ENCODE results near the gene SOHLH1.
"Not testable (repeated sequence)": the region's sequence is repeated elsewhere in the genome, so short reads cannot be mapped to it uniquely, and the experiment has no call there.

The SOHLH1 gene

DNA sequence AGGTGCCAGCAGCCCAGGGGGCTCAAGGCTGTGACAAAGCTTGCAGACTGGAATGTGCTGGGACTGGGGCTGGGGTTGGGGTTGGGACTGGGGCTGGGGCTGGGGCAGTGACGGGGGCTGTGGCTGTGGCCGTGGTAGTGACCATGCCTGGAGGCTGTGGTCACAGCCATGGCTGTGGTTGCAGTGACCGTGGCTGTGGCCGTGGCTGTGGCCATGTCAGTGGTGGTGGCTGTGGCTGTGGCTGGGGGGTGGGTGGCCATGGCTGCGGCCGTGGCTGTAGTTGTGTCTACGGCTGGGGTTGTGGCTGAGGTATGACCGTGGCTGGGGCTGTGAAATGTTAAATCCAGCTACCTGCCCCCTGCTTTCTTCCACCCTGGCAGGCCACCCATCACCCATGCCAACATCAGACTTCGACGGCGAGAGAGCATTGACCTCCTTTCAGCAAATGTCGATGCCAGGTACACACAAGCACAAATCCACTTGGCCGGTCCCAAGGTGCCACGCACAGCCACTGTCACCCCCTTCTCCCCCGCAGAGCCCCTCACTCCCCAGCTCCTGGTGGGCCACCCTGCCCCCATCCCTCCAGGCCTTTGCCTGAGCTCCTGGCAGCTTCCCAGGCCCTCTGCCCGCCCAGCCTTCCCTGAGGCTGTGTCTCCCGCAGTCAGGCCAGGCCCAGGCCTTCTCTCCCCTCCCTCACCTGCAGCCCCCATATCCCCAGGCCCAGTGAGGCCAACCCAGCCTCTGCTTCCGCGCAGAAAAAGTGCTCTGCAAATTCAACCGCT lies 20.9 kb downstream of the SOHLH1 start:
- no peak for DNase-seq (ENCODE audit: low spot score)

DNA sequence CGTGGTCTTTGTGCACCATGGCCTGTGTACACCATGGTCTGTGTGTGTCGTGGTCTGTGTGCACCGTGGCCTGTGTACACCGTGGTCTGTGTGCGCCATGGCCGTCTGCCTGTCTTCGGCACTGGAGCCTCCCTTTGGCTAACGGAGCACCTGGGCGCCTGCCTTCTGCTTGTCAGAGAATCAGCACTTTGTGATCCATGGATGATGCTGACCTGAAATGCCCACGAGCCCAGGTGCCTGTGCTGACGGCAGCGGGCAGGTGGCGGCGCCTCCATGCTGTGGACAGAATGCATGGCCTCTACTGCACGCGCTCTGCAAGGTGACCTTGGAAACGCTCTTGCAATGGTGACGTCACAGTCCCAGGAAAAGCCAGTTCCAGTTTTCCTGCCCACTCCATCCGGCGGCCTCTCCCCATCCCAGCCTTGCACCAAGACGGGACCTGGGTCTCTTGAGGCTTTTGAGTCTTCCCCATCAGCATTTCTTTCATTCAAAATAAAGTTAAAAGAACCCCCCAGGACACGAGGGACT lies 21.6 kb downstream of the SOHLH1 start:
- DNase-seq (ENCODE audit: low spot score): no peak

DNA sequence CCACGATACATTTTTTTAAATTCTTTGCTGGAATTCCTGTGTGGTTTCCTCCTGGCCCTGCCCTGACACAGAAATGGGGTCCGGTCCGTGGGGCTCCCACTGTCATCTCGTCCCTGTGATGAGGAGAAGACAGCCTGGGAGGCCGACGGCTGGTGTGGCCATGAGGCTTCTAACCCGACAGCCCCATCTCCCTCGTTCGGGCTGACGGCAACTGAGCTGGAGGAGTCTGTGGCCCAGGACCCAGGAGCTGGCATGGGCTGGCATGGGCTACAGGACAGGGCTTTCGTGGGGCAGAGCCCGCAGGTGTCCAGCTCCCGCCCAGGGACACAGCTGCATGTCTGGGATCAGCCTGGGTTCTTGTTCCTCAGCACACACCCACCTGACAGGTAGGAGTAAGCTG lies 22.4 kb downstream of the SOHLH1 start:
- no peak for DNase-seq (ENCODE audit: low spot score)

DNA sequence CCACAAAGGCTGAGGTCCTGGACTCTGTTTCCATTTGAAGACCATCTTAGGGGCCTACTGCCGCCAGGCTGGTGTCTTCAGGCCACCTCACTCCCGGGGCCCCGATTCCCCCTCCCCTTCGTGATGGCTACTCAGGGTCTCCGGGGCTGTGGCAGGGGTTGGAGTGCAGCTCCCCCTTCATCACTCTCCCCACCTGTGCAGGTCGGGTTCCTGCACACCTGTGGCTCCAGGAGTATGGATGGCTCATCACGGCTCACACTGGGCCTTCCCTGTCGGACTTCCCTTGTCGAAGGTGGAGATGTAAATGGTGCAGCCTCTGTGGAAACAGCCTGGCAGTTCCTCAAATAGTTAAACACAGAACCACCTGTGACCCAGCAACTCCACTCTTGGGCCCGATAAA lies 24.3 kb downstream of the SOHLH1 start:
- no peak for DNase-seq (ENCODE audit: low spot score)

DNA sequence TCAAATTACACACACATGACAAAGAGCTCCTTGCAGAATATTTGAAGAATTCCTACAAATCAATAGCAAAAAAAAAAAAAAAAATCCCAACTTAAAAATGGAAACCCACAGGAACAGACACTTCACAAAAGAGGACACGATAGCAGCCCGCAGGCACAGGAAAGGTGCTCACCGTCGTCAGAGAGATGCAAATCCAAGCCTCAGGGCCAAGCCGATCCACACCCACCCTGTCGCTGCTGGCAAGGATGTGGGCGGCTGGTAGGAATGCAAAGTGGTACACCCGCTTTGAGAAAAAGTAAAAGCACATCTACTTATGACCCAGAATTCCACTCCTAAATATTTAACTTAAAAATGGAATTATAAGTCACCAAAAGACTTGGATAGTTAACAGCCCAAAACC lies 25.3 kb downstream of the SOHLH1 start:
- DNase-seq (ENCODE audit: low spot score): no peak

DNA sequence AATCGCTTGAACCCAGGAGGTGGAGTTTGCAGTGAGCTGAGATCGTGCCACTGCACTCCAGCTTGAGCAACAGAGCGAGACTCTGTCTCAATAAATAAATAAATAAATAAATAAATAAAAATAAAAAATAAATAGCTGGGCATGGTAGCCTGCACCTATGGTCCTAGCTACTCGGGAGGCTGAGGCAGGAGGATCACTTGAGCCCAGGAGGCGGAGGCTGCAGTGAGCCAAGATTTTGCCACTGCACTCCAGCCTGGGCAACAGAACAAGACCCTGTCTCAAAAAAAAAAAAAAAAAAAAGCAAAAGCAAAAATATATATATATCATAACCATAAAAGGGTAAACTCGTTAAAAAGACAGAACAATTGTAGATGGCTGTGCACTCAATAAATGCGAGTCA lies 26.5 kb downstream of the SOHLH1 start:
- DNase-seq (ENCODE audit: low spot score): not testable (repeated sequence)

DNA sequence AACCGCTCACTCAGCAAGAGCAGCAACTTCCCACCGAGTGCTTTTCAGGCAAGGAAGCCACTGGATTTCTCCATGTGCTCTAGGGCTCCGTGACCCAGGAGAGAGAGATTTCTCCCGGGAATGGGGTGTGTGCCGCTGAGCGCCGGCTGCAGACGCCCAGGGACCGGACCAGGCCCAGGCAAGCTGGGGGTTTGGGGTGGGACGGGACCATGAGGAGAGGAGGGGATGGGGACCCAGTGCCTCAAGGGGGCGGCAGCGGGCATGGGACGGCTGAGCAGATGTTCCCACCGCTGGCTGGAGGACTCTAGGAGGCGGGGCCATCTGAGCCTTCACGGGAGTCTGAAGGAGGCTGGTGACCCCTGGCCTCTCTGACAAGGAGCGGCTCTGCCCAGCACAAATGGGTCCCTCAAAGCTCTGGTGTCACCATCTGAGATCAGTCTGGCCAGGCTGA lies 27.7 kb downstream of the SOHLH1 start:
- no peak for DNase-seq (ENCODE audit: low spot score)

DNA sequence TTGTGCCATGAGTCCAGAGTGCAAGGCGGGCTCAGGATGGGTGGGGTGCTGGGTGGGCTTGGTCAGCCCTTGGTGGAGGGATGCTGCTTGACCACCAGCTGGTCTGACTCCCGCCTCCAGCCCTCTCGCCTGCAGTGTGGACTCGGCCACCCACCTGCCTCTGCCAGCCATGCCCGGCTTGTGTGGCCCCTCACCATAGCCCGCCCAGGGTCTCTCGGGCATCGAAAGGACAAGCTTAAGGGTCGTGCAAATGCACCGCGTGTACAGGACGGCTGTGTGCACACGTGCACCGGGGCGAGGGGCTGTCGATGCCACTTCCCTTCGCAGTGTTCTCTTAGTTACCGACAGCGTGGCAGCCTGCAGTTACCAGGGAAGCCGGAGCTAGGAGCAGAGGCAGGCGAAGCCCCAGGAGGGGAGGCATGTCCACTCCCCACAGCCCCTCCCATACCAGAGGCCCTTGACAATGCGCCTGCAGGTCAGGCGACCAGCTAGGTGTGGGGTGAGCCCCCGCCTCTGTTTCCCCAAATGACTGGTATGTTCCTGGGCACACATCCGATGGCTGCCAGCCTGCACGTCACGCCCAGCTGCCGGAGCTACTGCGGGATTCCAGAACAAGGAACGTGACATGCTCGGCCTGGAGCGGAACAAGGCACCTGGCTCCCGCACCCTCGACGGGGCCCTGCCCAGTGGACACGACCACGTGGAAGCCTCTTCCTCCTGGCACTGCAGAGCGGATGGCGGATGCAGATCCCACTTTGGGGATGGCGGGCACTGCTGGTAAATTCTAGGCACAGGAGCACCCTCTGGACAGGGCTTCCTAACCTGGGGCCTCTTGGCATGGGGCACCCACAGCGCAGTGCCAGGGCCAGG lies 28.3 kb downstream of the SOHLH1 start:
- DNase-seq (ENCODE audit: low spot score): no peak

DNA sequence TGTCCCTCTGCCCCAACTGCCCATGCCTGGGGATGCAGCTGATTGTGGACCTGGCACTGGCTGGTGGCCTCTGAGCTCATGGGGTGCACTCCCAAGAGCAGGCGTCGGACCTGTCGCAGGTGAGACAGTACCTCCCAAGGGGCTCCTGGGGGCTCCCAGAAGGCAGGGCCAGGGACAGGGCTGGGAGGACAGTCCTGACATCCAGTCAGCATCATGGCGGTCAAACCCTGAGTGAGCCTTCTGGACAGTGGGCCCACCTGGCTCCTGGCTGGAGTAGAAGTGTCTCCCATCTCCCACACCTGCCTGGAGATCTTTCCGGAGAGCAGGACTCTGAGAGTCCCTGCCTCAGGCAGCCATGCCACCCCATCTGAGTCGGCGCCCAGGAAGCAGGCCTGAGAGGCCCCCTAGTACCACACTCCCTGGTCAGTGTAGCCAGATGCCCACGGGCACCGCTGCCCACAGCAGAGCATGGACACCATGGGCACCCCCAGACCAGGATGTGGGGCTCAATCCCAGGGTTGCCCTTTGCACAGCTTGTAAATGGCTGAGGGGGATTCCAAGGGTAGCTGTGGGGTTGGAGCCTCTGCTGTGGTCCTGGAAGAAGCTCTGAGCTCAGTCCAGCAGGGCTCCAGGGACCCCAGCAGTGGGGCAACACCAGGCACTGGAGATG lies 29.5 kb downstream of the SOHLH1 start:
- no peak for DNase-seq (ENCODE audit: low spot score)

DNA sequence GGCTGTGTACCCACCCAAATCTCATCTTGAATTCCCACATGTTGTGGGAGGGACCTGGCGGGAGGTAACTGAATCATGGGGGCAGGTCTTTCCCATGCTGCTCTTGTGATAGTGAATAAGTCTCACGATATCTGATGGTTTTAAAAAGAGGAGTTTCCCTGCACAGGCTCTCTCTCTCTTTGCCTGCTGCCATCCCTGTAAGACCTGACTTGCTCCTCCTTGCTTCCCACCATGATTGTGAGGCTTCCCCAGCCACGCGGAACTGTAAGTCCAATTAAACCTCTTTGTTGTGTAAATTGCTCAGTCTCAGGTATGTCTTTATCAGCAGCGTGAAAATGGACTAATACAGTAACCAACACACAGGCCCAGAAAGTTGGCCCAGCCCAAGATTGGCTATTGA lies 30.3 kb downstream of the SOHLH1 start:
- not testable (repeated sequence) for DNase-seq (ENCODE audit: low spot score)

DNA sequence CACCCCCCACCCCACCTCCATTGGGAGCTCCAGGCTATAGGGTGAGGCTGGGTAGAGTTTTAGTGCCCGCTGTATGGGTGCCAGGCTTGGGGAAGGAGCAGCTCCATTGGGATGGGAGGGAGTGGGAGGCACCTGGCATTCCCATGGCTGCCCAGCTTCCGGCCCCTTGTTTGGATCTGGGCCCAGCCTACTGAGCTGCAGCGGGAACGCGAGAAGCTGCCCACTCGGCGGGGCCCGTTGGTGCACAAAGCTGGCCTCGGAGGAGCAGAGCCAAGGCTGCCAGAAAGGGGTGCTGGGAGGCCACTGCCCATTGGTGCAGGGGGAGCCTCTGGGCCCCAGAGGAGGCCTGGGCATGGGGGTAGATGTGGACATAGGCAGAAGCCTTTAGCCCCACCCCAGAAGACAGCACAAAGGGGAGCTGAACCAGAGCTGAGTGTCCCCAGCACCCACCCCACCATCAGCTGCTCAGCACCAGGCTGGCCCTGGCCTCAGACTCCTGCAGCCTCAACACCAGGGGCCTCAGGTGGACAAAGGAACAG lies 31.7 kb downstream of the SOHLH1 start:
- no peak for DNase-seq (ENCODE audit: low spot score)

DNA sequence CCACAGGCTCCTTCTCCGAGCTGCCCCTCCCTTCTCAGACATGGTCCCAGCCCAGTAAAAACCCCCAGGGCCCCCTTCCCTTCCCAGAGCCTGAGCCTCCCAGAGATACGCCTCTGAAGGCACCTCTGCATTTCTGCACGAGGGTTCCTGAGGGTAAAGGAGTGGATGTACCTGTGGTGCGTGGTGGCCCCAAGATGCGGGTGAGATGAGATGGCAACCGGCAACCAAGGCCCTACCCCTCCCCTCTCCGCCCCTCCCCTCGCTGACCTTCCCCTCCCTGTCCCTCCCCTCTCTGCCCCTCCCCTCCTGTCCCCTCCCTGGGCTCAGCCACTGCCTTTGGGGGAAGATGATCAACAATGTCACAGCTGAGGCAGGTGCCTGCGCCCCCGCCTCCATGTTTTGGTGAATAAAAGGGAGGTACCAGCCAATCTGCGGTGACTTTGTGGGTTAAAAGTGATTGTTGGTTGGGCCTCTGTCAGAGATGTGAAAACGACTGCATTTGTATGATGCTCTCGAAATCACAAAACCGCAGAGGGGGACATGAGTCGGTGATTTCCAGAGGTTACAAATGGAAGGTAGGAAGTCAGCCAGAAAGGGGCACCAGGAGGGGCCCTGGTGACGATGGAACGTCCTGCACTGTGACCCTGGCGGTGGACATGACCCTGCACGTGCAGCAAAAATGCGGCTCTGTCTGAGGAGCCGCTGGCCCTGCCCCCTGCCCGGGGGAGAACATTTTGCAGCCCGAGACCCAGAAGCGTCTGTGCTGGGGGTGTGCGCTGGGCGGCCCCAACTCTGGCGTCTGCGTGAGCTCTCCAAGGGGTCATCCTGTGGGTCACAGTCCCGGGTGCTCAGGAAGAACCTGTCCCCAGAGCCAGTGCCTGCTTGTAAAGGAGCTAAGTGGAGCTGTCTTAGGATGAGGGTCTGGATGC lies 32.5 kb downstream of the SOHLH1 start:
- no peak for DNase-seq (ENCODE audit: low spot score)

DNA sequence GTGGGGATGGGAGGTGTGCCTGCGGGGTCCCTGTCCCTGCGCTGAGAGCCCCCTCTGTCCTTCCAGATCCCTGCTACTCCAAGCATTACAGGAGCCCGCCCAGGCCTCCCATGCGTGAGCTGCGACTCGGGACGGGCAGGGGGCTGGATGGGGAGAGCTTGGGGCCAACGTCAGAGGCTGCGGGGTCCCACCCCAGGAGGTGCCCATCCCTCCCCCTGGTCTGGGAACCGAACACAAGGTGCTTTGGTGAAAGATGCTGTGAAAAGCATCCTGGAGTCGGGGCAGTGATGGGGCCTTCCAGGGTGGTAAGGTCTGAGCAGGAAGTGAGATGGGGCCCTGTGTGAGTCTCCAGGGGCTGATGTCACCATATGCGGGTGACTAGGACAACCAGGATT lies 33.5 kb downstream of the SOHLH1 start:
- DNase-seq (ENCODE audit: low spot score): no peak

DNA sequence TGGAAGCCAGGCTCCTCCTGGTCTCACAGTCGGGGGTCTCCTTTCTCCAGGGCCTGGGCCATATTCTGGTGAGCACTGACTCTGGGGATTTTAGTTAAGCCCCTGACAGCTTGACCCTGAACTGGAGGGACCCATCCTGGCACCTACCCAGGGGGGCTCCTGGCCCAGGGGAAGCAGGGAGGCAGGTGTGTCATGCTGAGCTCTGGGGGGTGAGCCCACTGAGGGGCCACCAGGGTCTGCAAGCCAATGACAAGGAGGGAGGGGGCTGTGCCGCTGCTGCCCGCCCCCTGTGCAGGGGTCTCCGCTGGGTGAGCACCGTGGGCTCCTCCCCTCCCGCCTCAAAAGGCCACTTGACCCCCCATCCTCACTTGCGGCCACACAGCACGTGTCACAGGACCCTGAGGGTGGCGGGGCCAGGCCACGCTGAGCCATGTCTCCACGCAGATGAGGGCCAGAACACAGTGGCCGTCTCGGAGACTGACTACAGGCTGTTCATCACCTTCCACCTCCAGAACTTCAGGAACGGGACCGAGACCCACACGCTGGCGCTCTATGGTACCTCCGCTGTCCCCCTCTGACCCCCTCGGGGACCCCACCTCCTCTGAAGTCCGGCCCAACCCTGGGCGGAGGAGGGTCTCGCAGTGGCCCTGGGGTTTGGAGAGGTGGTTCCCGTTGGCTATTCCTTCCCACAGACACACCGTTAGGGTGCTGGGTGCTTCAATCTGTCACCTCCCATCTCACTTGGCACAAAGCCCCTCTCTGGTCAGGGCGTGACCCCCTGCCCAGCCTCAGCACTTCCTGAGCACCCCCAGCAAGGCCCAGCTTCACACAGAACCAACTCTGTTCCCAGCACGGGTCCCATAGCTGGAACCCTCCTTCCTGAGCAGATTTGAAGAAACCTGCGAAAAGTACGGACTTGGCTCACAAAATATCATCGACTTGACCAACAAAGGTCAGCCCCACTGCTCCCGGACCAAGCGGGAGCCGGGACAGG lies 34.2 kb downstream of the SOHLH1 start:
- no peak for DNase-seq (ENCODE audit: low spot score)

DNA sequence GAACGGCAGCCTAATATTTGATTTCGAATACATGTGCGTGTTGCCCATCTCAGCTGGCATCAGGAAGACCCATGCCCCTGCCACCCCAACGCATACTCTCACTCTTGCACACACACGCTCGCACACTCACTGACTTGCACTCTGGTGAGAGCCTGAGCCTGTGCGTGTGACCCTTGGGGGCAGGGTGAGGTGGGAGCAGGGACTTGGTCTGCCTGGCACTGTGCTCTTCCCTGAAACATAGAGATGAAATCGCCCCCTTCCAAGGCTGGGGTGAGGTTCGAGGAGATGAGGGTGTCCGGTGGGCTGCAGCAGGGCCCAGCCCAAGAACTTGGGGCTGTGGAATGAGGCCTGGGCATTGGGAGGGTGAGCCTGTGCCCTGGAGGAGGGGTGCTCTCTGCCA lies 35.0 kb downstream of the SOHLH1 start:
- DNase-seq (ENCODE audit: low spot score): no peak

DNA sequence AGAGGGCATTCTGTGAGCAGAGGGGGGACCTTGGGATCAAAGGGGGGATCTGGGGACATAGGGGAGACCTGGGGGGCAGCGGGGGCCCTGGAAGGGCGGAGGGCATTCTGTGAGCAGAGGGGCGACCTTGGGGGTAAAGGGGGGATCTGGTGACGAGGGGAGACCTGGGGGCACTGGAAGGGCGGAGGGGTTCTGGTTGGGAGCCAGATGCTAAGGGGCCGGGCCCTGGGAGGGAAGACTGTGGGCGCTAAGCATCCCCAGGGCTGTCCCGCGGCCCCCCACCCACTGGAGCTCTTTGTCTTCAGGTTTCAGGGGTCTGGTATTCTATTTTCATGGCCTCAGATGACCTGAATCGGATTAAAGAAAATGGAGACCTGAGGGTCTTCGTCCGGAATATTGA lies 35.4 kb downstream of the SOHLH1 start:
- DNase-seq (ENCODE audit: low spot score): no peak

DNA sequence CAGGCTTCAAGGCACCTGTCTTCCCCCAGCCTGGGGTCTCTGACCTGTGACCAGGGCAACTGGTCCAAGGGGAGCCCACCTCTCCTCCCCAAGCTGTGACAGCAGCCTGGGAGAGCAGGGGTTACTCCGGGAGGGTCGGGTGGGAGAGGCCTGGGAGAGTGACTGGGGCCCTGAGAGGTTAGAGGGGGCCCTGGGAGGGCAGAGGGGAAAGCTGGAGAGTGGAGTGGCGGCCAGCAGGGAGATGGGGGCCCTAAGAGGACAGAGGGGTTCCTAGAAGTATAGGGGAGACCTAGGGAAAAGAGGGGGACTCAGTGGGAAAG lies 35.9 kb downstream of the SOHLH1 start:
- DNase-seq (ENCODE audit: low spot score): no peak

DNA sequence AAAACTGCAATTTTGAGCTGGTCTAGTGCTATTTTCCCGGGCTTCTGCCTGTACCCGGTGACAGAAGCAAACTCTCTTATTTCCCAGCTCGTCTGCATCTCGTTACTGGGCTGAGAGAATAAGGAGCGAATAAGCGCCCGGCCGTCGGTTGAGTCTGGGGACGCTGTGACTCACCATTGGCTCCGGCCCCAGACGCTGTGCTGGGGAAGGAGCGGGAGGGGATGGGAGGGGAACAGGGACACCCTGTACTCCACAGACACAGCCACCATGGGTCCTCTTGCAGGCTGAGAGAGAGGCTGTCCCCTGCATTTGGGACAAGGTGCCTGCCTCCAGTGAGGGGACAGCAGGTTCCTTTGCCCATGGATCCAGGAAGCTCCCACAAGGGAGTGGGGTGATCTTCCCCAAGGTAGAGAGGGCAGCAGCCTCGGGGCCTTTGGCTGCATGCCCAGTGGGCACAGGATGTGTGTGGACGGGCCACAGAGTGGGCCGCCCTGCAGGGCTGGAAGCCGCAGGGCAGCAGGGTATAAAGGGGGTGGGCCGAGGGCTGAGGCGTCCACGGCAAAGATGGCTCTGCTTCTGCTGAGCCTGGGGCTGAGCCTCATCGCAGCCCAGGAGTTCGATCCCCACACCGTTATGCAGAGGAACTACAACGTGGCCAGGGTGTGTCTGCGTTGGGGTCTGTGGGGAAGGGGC lies 36.4 kb downstream of the SOHLH1 start, which contains the start of gene LCN9:
LCN9 (plus strand) TSS at position 552 of the 693 bp plus-strand sequence; CDS start at position 565, 13 bp downstream.
- DNase-seq (ENCODE audit: low spot score): no peak
